CD4-positive, alpha-beta T cell treated with Interferon alpha-2 for 1 hour (primary cell): ENCODE results near the gene VAT1L.
A peak's percentile ranks its signal among the peaks of the same experiment; 100 is the strongest.

ENCODE experiments used
- DNase-seq, 2 donors: peaks; one replicate each; pipeline ENCODE4 v3.0.0-alpha.2; 2020 to 2022

The VAT1L gene

GRCh38 chr16:78002915-78003538 lies 214.7 kb downstream of the VAT1L start:
- DNase-seq = peak; percentile 59 to 67

GRCh38 chr16:78004517-78004916 lies 216.2 kb downstream of the VAT1L start:
- no peak for DNase-seq

- DNase-seq = no peak
Observed at GRCh38 chr16:78005881-78006280, 217.5 kb downstream of the VAT1L start.

- DNase-seq = no peak
Observed at GRCh38 chr16:78007121-78007520, 218.8 kb downstream of the VAT1L start.

- DNase-seq = no peak
Observed at GRCh38 chr16:78022347-78023060, 234.1 kb downstream of the VAT1L start, which contains the start of gene CLEC3A. Gene CLEC3A, plus strand, starts transcription at chr16:78022548. Its CDS starts 79 bp downstream, at chr16:78022627.

- DNase-seq = no peak
Observed at GRCh38 chr16:78024159-78024558, 235.8 kb downstream of the VAT1L start.

- no peak for DNase-seq
Observed at GRCh38 chr16:78025631-78026030, 237.3 kb downstream of the VAT1L start.

GRCh38 chr16:78028018-78028417 lies 239.7 kb downstream of the VAT1L start:
- no peak for DNase-seq
